ENCODE data around the gene ACP3.
"Not testable (repeated sequence)": the region's sequence is repeated elsewhere in the genome, so short reads cannot be mapped to it uniquely, and the experiment has no call there.

ACP3 gene

DNA sequence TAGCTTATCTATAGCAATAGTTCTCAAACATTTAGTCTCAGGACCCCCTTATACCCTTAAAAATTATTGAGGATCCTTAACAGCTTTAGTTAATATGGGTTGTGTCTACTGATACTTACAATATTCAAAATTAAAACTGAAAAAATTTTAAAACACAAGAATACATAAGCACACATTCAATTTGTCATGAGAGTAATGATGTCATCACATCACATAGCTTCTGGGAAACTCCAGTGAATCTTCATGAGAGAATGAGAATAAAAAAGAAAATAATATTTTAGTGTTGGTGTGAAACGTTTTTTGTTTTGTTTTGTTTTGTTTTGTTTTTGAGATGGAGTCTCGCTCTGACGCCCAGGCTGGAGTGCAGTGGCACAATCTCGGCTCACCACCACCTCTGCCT is 25.2 kb upstream of the ACP3 start:
- TF ChIP-seq, protein P1, sequence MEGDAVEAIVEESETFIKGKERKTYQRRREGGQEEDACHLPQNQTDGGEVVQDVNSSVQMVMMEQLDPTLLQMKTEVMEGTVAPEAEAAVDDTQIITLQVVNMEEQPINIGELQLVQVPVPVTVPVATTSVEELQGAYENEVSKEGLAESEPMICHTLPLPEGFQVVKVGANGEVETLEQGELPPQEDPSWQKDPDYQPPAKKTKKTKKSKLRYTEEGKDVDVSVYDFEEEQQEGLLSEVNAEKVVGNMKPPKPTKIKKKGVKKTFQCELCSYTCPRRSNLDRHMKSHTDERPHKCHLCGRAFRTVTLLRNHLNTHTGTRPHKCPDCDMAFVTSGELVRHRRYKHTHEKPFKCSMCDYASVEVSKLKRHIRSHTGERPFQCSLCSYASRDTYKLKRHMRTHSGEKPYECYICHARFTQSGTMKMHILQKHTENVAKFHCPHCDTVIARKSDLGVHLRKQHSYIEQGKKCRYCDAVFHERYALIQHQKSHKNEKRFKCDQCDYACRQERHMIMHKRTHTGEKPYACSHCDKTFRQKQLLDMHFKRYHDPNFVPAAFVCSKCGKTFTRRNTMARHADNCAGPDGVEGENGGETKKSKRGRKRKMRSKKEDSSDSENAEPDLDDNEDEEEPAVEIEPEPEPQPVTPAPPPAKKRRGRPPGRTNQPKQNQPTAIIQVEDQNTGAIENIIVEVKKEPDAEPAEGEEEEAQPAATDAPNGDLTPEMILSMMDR (IDR thresholded peaks at IDR 0.05; ENCODE audit: control insufficient read depth, extremely low read depth, insufficient read depth): no peak
- no peak overlapping the region for H3K4me3 ChIP-seq (ENCODE audit: low read depth, low read length)
- no peak for DNase-seq (ENCODE audit: low read depth)

DNA sequence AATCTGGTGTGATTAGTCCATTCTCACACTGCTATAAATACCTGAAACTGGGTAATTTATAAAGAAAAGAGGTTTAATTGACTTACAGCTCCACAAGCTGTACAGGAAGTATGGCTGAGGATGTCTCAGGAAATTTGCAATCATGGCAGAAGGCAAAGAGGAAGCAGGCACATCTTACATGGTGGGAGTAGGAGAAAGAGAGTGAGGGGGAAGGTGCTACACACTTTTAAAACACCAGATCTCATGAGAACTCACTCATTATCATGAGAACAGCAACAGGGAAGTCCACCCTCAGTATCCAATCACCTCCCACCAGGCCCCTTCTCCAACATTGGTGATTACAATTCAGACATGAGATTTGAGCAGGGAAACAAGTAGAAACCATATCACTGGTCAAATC is 24.0 kb upstream of the ACP3 start:
- H3K4me3 ChIP-seq (ENCODE audit: low read depth, low read length): no peak overlapping the region
- TF ChIP-seq, protein P1 (IDR thresholded peaks at IDR 0.05; ENCODE audit: control insufficient read depth, extremely low read depth, insufficient read depth): no peak
- DNase-seq (ENCODE audit: low read depth): no peak

DNA sequence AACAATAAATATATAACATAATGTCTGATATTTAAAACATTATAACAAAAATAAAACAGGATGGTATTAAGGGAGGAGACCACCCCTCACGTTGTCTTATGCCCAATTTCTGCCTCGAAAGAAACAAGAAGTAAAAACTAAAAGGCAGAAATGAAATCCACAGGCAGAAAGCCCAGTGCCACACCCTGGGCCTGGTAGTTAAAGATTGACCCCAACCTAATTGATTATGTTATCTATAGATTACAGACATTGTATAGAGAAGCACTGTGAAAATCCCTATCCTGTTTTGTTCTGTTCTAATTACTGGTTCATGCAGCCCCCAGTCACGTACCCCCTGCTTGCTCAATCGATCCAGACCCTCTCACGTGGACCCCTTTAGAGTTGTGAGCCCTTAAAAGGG is 22.3 kb upstream of the ACP3 start:
- TF ChIP-seq, protein P1 (IDR thresholded peaks at IDR 0.05; ENCODE audit: control insufficient read depth, extremely low read depth, insufficient read depth): no peak
- no peak for DNase-seq (ENCODE audit: low read depth)
- no peak overlapping the region for H3K4me3 ChIP-seq (ENCODE audit: low read depth, low read length)

DNA sequence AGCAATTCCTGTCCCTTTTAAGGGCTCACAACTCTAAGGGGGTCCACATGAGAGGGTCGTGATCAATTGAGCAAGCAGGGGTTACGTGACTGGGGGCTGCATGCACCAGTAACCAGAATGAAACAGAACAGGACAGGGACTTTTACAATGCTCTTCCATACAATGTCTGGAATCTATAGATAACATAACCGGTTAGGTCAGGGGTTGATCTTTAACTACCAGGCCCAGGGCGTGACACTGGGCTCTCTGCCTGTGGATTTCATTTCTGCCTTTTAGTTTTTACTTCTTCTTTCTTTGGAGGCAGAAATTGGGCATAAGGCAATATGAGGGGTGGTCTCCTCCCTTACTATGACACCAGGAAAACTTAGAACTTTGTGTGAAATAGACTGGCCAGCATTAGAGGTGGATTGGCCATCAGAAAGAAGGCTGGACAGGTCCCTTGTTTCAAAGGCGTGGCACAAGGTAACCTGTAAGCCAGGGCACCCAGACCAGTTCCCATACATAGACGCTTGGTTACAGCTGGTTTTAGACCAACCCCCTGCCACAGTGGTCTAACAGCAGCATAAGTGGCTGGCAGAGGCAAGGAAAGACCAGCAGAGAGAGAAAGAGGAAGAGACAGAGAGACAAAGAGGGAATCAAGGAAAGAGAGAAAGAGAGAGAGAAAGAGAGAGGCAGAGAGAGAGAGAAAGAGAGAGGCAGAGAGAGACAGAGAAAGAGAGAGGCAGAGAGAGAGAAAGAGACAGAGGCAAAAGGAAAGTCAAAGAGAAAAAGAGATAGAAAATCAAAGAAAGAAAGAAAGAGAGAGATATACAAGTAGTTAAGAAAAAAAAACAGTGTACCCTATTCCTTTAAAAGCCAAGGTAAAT is 13.6 kb upstream of the ACP3 start:
- not testable (repeated sequence) for DNase-seq (ENCODE audit: low read depth); H3K4me3 ChIP-seq (ENCODE audit: low read depth, low read length)

DNA sequence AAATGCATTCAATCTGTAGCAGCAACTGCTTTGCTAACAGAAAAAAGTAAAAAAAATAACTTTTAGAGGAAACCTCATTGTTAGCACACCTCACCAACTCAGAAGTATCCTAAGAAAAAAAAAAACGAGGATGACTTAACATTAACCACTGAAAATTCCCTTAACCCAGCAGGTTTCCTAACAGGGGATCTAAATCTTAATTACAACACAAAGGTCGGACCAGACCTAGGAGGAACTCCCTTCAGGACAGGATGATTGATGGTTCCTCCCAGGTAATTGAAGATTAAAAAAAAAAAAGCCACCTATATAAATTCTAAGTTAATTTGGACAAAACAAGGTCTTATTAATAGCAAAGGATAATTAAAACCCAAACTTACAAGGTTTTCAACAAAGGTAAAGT is 12.9 kb upstream of the ACP3 start:
- DNase-seq (ENCODE audit: low read depth); H3K4me3 ChIP-seq (ENCODE audit: low read depth, low read length): not testable (repeated sequence)

DNA sequence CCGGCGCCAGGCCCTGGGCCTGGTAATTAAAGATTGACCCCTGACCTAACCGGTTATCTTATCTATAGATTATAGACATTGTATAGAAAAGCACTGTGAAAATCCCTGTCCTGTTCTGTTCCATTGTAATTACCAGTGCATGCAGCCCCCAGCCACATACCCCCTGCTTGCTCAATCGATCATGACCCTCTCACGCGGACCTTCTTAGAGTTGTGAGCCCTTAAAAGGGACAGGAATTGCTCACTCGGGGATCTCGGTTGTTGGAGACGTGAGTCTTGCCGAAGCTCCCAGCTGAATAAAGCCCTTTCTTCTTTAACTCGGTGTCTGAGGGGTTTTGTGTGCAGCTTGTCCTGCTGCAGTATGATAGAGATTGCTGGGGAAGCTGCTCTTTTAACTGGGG is 7.2 kb upstream of the ACP3 start:
- DNase-seq (ENCODE audit: low read depth); H3K4me3 ChIP-seq (ENCODE audit: low read depth, low read length): not testable (repeated sequence)

DNA sequence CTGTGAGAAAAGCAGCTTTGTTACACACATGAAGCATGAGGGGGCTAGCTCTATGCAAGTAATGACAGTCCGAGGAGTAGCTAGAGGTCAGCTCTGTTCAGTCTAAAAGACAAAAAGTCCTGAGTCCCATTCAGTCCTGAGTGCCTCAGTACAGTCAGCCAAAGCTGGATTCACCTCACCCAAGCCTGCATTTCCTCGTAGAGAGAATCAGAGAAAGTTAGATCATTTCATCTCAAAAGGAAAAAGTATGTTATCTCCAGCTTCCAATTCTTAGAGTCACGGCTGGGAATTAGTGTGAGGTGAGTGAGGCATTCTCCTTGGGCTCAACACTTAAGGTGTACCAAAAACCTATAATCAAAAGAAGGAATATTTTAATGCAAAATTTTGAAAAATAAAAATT is 5.9 kb upstream of the ACP3 start:
- TF ChIP-seq, protein P1 (IDR thresholded peaks at IDR 0.05; ENCODE audit: control insufficient read depth, extremely low read depth, insufficient read depth): no peak
- DNase-seq (ENCODE audit: low read depth): no peak

DNA sequence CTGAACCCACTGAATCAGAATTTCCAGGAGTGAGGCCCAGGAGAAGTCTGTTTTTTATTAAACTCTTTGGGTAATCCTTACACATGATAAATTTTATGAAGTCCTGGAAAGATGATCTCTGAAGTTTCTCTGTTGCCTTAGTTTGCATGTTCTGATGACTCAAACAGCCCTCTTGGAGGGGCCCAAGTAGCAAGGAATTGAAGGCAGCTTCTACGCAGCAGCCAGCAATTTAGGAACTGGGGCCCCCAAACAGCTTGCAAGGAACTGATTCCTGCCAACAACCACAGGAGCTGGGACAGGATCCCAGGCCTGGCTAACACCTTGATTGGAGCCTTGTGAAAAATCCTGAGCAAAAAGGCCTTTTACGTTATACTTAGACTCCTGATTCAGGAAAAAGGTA is 5.4 kb upstream of the ACP3 start:
- H3K4me3 ChIP-seq (ENCODE audit: low read depth, low read length): no peak overlapping the region
- no peak for DNase-seq (ENCODE audit: low read depth)
- TF ChIP-seq, protein P1 (IDR thresholded peaks at IDR 0.05; ENCODE audit: control insufficient read depth, extremely low read depth, insufficient read depth): no peak

More for the DNA sequence above, 5.9 kb upstream of the ACP3 start:
- H3K4me3 ChIP-seq (ENCODE audit: low read depth, low read length): no peak overlapping the region
